SK-N-SH (cell line): Measurements from ENCODE around the gene PIK3R2. TPM values are rescaled to one million over a fixed set of nuclear protein-coding genes. Genes with fewer than 3 reads are reported as not detected.

Source experiments
- CTCF ChIA-PET: fragments of 300-600, 350-600 bp; formaldehyde crosslinking; extraction: SDS; loops from one replicate; lab custom pipeline; 2021; lab: Yijun Ruan, JAX
- POLR2A ChIA-PET: fragments of 350-600 bp; sonication (Branson Sonifier 250); formaldehyde crosslinking; extraction: SDS; loops from one replicate; lab custom pipeline; 2020; ENCODE audit warnings: antibody characterized with exemption, inconsistent platforms; lab: Yijun Ruan, JAX
- DNase-seq: peaks from one replicate; pipeline ENCODE4 v3.0.0; 2012
- H2AFZ ChIP-seq: fragments of 200-600 bp; sonication (generic); 2 replicates; pipeline ENCODE4 v1.8.1; 2016; ENCODE audit warnings: antibody characterized with exemption, mild to moderate bottlenecking, low read depth
- H3F3A ChIP-seq: fragments of 200-600 bp; sonication (generic); replicated peaks from 2 replicates; pipeline ENCODE3; 2016; ENCODE audit warnings: antibody characterized with exemption, mild to moderate bottlenecking; ENCODE audit not compliant: insufficient read depth
- H3K27ac ChIP-seq, 2 experiments: fragments of 200-500 bp in 1 of 2; fragments of 200-600 bp in 1 of 2; sonication (Bioruptor generic) in 1 of 2; sonication (generic), shearing (Covaris generic) in 1 of 2; 2 replicates each; pipeline versions ENCODE4 v1.5.1 to v1.6.1; 2014 to 2016; ENCODE audit warnings: low read depth in 2 of 2, inconsistent platforms in 1 of 2, low read length in 1 of 2, mild to moderate bottlenecking in 1 of 2, mixed read lengths in 1 of 2
- H3K27me3 ChIP-seq: fragments of 200-600 bp; sonication (generic), shearing (Covaris generic); 2 replicates; pipeline ENCODE4 v1.6.1; 2016; ENCODE audit warnings: mixed run types; ENCODE audit not compliant: insufficient read depth
- H3K36me3 ChIP-seq, 2 experiments: fragments of 200-500 bp in 1 of 2; fragments of 200-600 bp in 1 of 2; sonication (Bioruptor generic) in 1 of 2; sonication (generic) in 1 of 2; replicated peaks in 1 of 2; 2 replicates each; pipeline versions ENCODE3 to v1.5.1; 2014 to 2016; ENCODE audit warnings: low read length in 1 of 2, mild to moderate bottlenecking in 1 of 2; ENCODE audit not compliant: insufficient read depth in 2 of 2, control insufficient read depth in 1 of 2
- H3K4me1 ChIP-seq, 2 experiments: fragments of 200-500 bp in 1 of 2; fragments of 200-600 bp in 1 of 2; sonication (Bioruptor generic) in 1 of 2; sonication (generic), shearing (Covaris generic) in 1 of 2; 2 replicates each; pipeline versions ENCODE4 v1.5.1 to v1.6.1; 2014 to 2016; ENCODE audit warnings: low read depth in 1 of 2, low read length in 1 of 2, mixed run types in 1 of 2; ENCODE audit not compliant: insufficient read depth in 2 of 2, control insufficient read depth in 1 of 2
- H3K4me2 ChIP-seq: fragments of 200-600 bp; sonication (generic), shearing (Covaris generic); 2 replicates; pipeline ENCODE4 v1.6.1; 2017; ENCODE audit warnings: mixed run types
- H3K4me3 ChIP-seq, 2 experiments: fragments of 200-500 bp in 1 of 2; fragments of 200-600 bp in 1 of 2; sonication (Bioruptor generic) in 1 of 2; sonication (generic), shearing (Covaris generic) in 1 of 2; 2 replicates each; pipeline versions ENCODE4 v1.5.1 to v1.8.1; 2014 to 2016; ENCODE audit warnings: low read depth in 2 of 2, inconsistent platforms in 1 of 2, low read length in 1 of 2, mild to moderate bottlenecking in 1 of 2, mixed read lengths in 1 of 2, moderate library complexity in 1 of 2
- H3K79me2 ChIP-seq: fragments of 200-600 bp; sonication (generic); 2 replicates; pipeline ENCODE4 v1.8.1; 2017; ENCODE audit warnings: mild to moderate bottlenecking; ENCODE audit not compliant: insufficient read depth
- H3K9ac ChIP-seq: fragments of 200-600 bp; sonication (generic); 2 replicates; pipeline ENCODE4 v1.6.1; 2017; ENCODE audit warnings: mixed run types
- H3K9me2 ChIP-seq: fragments of 200-600 bp; sonication (generic); 2 replicates; pipeline ENCODE4 v1.6.1; 2017; ENCODE audit warnings: mixed run types
- H3K9me3 ChIP-seq: fragments of 200-600 bp; sonication (generic); 2 replicates; pipeline ENCODE4 v1.6.1; 2017; ENCODE audit warnings: mixed run types, mild to moderate bottlenecking, moderate library complexity
- H4K20me1 ChIP-seq: fragments of 200-600 bp; sonication (generic); 2 replicates; pipeline ENCODE4 v1.6.1; 2017; ENCODE audit warnings: mild to moderate bottlenecking, mixed run types; ENCODE audit not compliant: insufficient read depth
- ELF1 ChIP-seq: IDR thresholded peaks from 2 replicates; pipeline ENCODE4 v1.4.0; 2012
- FOSL2 ChIP-seq: IDR thresholded peaks from 2 replicates; pipeline ENCODE4 v1.4.0; 2012; ENCODE audit warnings: low read depth, mild to moderate bottlenecking, moderate library complexity, borderline replicate concordance
- GABPA ChIP-seq: IDR thresholded peaks from 2 replicates; pipeline ENCODE4 v1.4.0; 2012; ENCODE audit warnings: low read depth, mild to moderate bottlenecking
- RAD21 ChIP-seq: IDR thresholded peaks from 2 replicates; pipeline ENCODE4 v1.6.1; 2012; ENCODE audit warnings: mild to moderate bottlenecking, low read length
- RFX5 ChIP-seq: IDR thresholded peaks from 2 replicates; pipeline ENCODE4 v1.6.1; 2012; ENCODE audit warnings: mild to moderate bottlenecking, improper control_type of control experiment, low read length
- SIN3A ChIP-seq: IDR thresholded peaks from 2 replicates; pipeline ENCODE4 v1.6.1; 2012; ENCODE audit warnings: low read depth, mild to moderate bottlenecking, low read length, moderate library complexity, borderline replicate concordance
- USF1 ChIP-seq: IDR thresholded peaks from 2 replicates; pipeline ENCODE4 v1.4.0; 2012; ENCODE audit warnings: low read depth, borderline replicate concordance
- WGBS: methylation state at CpG from one replicate; pipeline ENCODE4 v1.1.6; 2017; ENCODE audit warnings: low lambda C conversion rate; 5-methylcytosine and 5-hydroxymethylcytosine counted together
- polyA plus RNA-seq, 3 experiments: library from polyadenylated mRNA; depleted of rRNA; stranded (reverse); fragments of >200 nt; gene quantifications; 2 replicates each; pipeline ENCODE4 v1.2.3, GENCODE V29; 2012

The PIK3R2 gene
- polyA plus RNA-seq, 1 of the 3 experiments (the other 2 are of a cell fraction) = 36.6 TPM

- CTCF ChIA-PET = interaction anchor here (0.6 kb wide), 1 partner anchor 86 kb away, joined by 5 read pairs; no protein-coding TSS in a partner anchor
- H4K20me1 ChIP-seq = no peaks in the 10 kb centered on the region
- H3K9me2 ChIP-seq = no peaks in the 10 kb centered on the region
- DNase-seq = no peak
- H3K36me3 ChIP-seq = peaks cover 12 to 25% of the 10 kb centered on the region in 2 experiments
- H2AFZ ChIP-seq = no peak overlapping the region
- 96% methylated on average over 28 of the region's 28 CpGs for WGBS
- H3F3A ChIP-seq = no peaks in the 10 kb centered on the region
- no peaks in the 10 kb centered on the region for H3K79me2 ChIP-seq
- H3K4me3 ChIP-seq = no peak overlapping the region
- no peak for TF ChIP-seq SIN3A
- no peaks in the 10 kb centered on the region for H3K4me1 ChIP-seq
- no peaks in the 10 kb centered on the region for H3K9me3 ChIP-seq
- no peaks in the 10 kb centered on the region for H3K27me3 ChIP-seq
- no peak overlapping the region for H3K27ac ChIP-seq
- POLR2A ChIA-PET = no interaction called here
- H3K4me2 ChIP-seq = no peak overlapping the region
- H3K9ac ChIP-seq = no peak overlapping the region
Observed at GRCh38 chr19:18144906-18145305, 8.1 kb upstream of the PIK3R2 start.

GRCh38 chr19:18145391-18145999, 7.5 kb upstream of the PIK3R2 start:
- no peak for TF ChIP-seq FOSL2
- TF ChIP-seq USF1 = no peak
- TF ChIP-seq, all 33 proteins: peak for 0
- H3F3A ChIP-seq = no peaks in the 10 kb centered on the region
- H3K27ac ChIP-seq = no peak overlapping the region
- H3K4me3 ChIP-seq = no peak overlapping the region
- H2AFZ ChIP-seq = no peak overlapping the region
- CTCF ChIA-PET = interaction anchor here (0.9 to 1.0 kb wide), 2 partner anchors 13 to 32 kb away, joined by 3 read pairs; no protein-coding TSS in a partner anchor
- 98% methylated on average over 9 of the region's 19 CpGs for WGBS
- no peak overlapping the region for H3K9ac ChIP-seq
- no peaks in the 10 kb centered on the region for H3K9me3 ChIP-seq
- H3K4me2 ChIP-seq = no peak overlapping the region
- no peaks in the 10 kb centered on the region for H3K9me2 ChIP-seq
- peaks cover 9 to 26% of the 10 kb centered on the region in 2 experiments for H3K36me3 ChIP-seq
- H4K20me1 ChIP-seq = no peaks in the 10 kb centered on the region
- no peaks in the 10 kb centered on the region for H3K79me2 ChIP-seq
- no peaks in the 10 kb centered on the region for H3K4me1 ChIP-seq
- no peaks in the 10 kb centered on the region for H3K27me3 ChIP-seq
- POLR2A ChIA-PET = no interaction called here
- DNase-seq = no peak

- Histone ChIP-seq H3F3A (peaks cover 7% of the 10 kb centered on the region), H3K36me3 (peaks cover 0 to 24% of the 10 kb centered on the region in 2 experiments), H3K4me3 (no peak overlapping the region), H3K79me2 (no peaks in the 10 kb centered on the region), H2AFZ (no peak overlapping the region), H3K27me3 (no peaks in the 10 kb centered on the region), H4K20me1 (no peaks in the 10 kb centered on the region), H3K27ac (no peak overlapping the region), H3K4me1 (peaks cover 0 to 8% of the 10 kb centered on the region in 2 experiments; a peak in 1 of 4 replicates), H3K9ac (no peak overlapping the region), H3K9me3 (no peaks in the 10 kb centered on the region), H3K9me2 (no peaks in the 10 kb centered on the region), H3K4me2 (no peak overlapping the region)
- 98% methylated on average over 12 of the region's 13 CpGs for WGBS
- ChIA-PET POLR2A (no interaction called here), CTCF (no interaction called here)
- DNase-seq = no peak
- TF ChIP-seq RAD21 = no peak
- no peak for TF ChIP-seq ELF1
- no peak for TF ChIP-seq GABPA
- no peak for TF ChIP-seq RFX5
Observed at GRCh38 chr19:18147396-18147795, 5.6 kb upstream of the PIK3R2 start.
